Adrenal gland (tissue), 12 donors: ENCODE data around the gene ALG6. TPM values are rescaled to one million over a fixed set of nuclear protein-coding genes. Genes with fewer than 3 reads are reported as not detected.

Experiments used
- DNase-seq, 7 donors: peaks; one replicate each; pipeline ENCODE4 v3.0.0-alpha.2; 2019 to 2020
- H3K27ac ChIP-seq, 5 donors: fragments of 200-600 bp; sonication (generic) in 4 of 5; 1 replicate in 3 of 5; 2 replicates in 2 of 5; pipeline versions ENCODE4 v1.5.1 to v1.8.0; 2016 to 2020; ENCODE audit warnings: mild to moderate bottlenecking in 1 of 5
- H3K27me3 ChIP-seq: fragments of 200-600 bp; 2 replicates; pipeline ENCODE4 v1.8.0; 2021
- H3K36me3 ChIP-seq, 2 donors: fragments of 200-600 bp; replicated peaks in 1 of 2; 1 replicate in 1 of 2; 2 replicates in 1 of 2; pipeline versions ENCODE4 v1.5.1 to v1.8.0; 2018 to 2022
- H3K4me1 ChIP-seq, 2 donors: fragments of 200-600 bp; replicated peaks in 1 of 2; 1 replicate in 1 of 2; 2 replicates in 1 of 2; pipeline versions ENCODE4 v1.5.1 to v1.8.0; 2018 to 2021
- H3K4me3 ChIP-seq, 4 donors: fragments of 200-600 bp; sonication (generic) in 3 of 4; one replicate each; pipeline ENCODE4 v1.5.1; 2016 to 2018
- H3K9me3 ChIP-seq, 3 donors: fragments of 200-600 bp; sonication (generic) in 1 of 3; replicated peaks in 1 of 3; 1 replicate in 2 of 3; 2 replicates in 1 of 3; pipeline versions ENCODE4 v1.5.1 to v1.8.0; 2016 to 2021
- POLR2A ChIP-seq, 2 donors: fragments of 450-650 bp; IDR thresholded peaks; one replicate each; pipeline ENCODE4 v1.6.1; 2017; ENCODE audit warnings: antibody characterized with exemption in 2 of 2, mild to moderate bottlenecking in 2 of 2, moderate library complexity in 1 of 2
- WGBS, 4 donors: extraction: QIAGEN DNeasy Blood & Tissue Kit in 2 of 4; methylation state at CpG; one replicate each; pipeline versions ENCODE4 v1.1.5 to v1.1.7; 2013 to 2017; 5-methylcytosine and 5-hydroxymethylcytosine counted together
- intact Hi-C, 2 donors: fragments of 100-400 bp; cut with DNase I; formaldehyde crosslinking; loops; one replicate each; pipeline versions ENCODE4 v1.14.1 to v1.15.0; 2022 to 2023
- polyA plus RNA-seq, 3 donors: library from polyadenylated mRNA; stranded (reverse); fragments of 200-250 nt in 2 of 3; fragments of 350-450 nt in 1 of 3; fragmentation: Illumina TruSeq in 1 of 3; extraction: RNeasy Lipid Tissue Mini Kit (QIAGEN cat#74804) in 1 of 3; gene quantifications; one replicate each; pipeline ENCODE4 v1.2.3, GENCODE V29; 2013 to 2014
- total RNA-seq, 9 donors: library from RNA; depleted of rRNA in 4 of 9; stranded (reverse); fragments of >200 nt in 4 of 9; fragments of 120-200 nt in 1 of 9; fragmentation: NEBNext Ultra II Directional in 1 of 9; extraction: Animal tissue kit (Norgen Biotek cat#: 25700) in 1 of 9; gene quantifications; one replicate each; pipeline versions ENCODE4 v1.1.0 to v1.2.4, GENCODE V29; 2013 to 2023
- TF ChIP-seq, protein P1 (sequence below), 6 experiments: fragments of 450-650 bp in 4 of 6; fragments of 200-600 bp in 2 of 6; sonication (generic) in 1 of 6; IDR thresholded peaks; 1 replicate in 5 of 6; 2 replicates in 1 of 6; pipeline versions ENCODE4 v1.5.1 to v1.8.0; 2016 to 2021; ENCODE audit warnings: antibody characterized with exemption in 6 of 6, mild to moderate bottlenecking in 2 of 6, moderate library complexity in 1 of 6
- donor health status: healthy with polysubstance abuse.
- donor health status: Bipolar disorder and iron deficiency.
- donor health status: DM: yes; HTN: yes; CAD: no.
- donor health status: DM: no; HTN: no; CAD: no.
- donor health status: DM: no; HTN: no; CAD: no.
- donor health status: DM: yes; HTN: yes; CAD: no.

The ALG6 gene
- total and polyA plus RNA-seq, 12 donors: 7.8 to 29.3 (median 12.0) TPM

DNA sequence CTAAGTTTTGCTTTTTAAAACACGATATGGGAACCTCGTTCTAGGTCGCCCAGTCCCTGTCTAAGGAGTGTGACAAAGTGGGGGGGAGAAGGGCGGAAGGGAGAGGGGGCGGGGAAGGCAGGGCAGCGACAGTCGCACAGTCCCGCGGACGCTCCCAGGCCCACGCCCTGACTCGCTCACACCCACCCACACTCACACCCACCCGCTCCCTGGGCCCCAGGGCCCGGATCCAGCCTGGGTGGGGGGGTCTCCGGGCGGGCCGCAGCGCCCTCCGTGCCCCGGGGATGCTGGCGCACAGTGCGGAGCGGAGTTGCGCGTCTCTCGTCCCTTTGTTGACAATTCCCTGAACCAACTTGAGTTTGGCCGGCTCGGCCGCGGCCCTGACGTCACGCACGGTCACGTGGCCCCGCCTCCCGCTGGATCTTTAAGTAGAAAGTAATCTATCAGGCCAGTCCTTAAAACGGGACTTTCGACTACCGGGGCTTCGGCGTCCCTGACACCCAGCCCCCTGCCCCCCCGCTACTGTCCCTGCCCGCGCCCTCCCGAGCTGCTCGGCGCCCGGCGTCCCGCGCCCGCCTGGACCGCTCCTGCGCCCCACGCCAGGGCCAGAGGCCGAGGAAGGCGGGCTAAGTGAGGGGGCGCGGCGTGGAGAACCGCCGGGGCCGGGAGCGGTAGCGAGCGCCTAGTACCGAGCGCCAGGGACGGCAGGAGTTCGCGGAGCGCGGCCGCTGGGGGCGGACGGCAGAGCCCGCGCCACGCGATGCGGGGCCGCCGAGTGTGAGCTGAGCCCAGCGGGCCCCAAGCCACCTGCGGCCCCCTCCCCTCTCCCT, 45.1 kb upstream of the ALG6 start, which contains the start of gene FOXD3:
FOXD3 (plus strand) TSS at position 454 of the 830 bp plus-strand sequence. CDS start 492 bp downstream, outside the sequence.
- 1% methylated on average over 24 to 85 of the region's 85 CpGs for WGBS, 4 donors
- no peaks in the 10 kb centered on the region for H3K9me3 ChIP-seq
- intact Hi-C loops: no loop called here
- peak; percentile 42 to 80 (median 52) for DNase-seq
- peak within 1 kb of the TSS in 2 of 4 donors; percentile 27 to 62 for H3K4me3 ChIP-seq
- no peaks in the 10 kb centered on the region for H3K36me3 ChIP-seq
- no peak for TF ChIP-seq POLR2A (IDR thresholded peaks at IDR 0.05)
- TF ChIP-seq, protein P1, sequence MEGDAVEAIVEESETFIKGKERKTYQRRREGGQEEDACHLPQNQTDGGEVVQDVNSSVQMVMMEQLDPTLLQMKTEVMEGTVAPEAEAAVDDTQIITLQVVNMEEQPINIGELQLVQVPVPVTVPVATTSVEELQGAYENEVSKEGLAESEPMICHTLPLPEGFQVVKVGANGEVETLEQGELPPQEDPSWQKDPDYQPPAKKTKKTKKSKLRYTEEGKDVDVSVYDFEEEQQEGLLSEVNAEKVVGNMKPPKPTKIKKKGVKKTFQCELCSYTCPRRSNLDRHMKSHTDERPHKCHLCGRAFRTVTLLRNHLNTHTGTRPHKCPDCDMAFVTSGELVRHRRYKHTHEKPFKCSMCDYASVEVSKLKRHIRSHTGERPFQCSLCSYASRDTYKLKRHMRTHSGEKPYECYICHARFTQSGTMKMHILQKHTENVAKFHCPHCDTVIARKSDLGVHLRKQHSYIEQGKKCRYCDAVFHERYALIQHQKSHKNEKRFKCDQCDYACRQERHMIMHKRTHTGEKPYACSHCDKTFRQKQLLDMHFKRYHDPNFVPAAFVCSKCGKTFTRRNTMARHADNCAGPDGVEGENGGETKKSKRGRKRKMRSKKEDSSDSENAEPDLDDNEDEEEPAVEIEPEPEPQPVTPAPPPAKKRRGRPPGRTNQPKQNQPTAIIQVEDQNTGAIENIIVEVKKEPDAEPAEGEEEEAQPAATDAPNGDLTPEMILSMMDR (IDR thresholded peaks at IDR 0.05): no peak
- peaks cover 100% of the 10 kb centered on the region for H3K27me3 ChIP-seq
- peaks cover 9 to 19% of the 10 kb centered on the region in 2 donors for H3K4me1 ChIP-seq
- no peak within 1 kb of the TSS for H3K27ac ChIP-seq

DNA sequence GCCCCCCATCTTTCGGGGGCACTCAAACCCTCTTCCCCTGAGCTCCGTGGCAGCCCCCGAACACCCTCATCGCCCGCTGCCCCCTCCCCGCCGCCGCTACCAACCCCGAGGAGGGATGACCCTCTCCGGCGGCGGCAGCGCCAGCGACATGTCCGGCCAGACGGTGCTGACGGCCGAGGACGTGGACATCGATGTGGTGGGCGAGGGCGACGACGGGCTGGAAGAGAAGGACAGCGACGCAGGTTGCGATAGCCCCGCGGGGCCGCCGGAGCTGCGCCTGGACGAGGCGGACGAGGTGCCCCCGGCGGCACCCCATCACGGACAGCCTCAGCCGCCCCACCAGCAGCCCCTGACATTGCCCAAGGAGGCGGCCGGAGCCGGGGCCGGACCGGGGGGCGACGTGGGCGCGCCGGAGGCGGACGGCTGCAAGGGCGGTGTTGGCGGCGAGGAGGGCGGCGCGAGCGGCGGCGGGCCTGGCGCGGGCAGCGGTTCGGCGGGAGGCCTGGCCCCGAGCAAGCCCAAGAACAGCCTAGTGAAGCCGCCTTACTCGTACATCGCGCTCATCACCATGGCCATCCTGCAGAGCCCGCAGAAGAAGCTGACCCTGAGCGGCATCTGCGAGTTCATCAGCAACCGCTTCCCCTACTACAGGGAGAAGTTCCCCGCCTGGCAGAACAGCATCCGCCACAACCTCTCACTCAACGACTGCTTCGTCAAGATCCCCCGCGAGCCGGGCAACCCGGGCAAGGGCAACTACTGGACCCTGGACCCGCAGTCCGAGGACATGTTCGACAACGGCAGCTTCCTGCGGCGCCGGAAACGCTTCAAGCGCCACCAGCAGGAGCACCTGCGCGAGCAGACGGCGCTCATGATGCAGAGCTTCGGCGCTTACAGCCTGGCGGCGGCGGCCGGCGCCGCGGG, 44.2 kb upstream of the ALG6 start:
- no peak for DNase-seq
- Histone ChIP-seq H3K27ac (no peak overlapping the region), H3K4me1 (peaks cover 9 to 15% of the 10 kb centered on the region in 2 donors), H3K9me3 (no peaks in the 10 kb centered on the region), H3K27me3 (peaks cover 100% of the 10 kb centered on the region), H3K36me3 (no peaks in the 10 kb centered on the region), H3K4me3 (peak overlapping the region in 1 of 4 donors; percentile 62)
- TF ChIP-seq, protein P1 (IDR thresholded peaks at IDR 0.05): no peak
- TF ChIP-seq POLR2A (IDR thresholded peaks at IDR 0.05): no peak
- 2 to 3% (median 2%) methylated on average over 54 to 104 of the region's 104 CpGs; no CpG with 5 or more reads in 1 of the 4 donors for WGBS, 4 donors
- intact Hi-C loops: no loop called here

DNA sequence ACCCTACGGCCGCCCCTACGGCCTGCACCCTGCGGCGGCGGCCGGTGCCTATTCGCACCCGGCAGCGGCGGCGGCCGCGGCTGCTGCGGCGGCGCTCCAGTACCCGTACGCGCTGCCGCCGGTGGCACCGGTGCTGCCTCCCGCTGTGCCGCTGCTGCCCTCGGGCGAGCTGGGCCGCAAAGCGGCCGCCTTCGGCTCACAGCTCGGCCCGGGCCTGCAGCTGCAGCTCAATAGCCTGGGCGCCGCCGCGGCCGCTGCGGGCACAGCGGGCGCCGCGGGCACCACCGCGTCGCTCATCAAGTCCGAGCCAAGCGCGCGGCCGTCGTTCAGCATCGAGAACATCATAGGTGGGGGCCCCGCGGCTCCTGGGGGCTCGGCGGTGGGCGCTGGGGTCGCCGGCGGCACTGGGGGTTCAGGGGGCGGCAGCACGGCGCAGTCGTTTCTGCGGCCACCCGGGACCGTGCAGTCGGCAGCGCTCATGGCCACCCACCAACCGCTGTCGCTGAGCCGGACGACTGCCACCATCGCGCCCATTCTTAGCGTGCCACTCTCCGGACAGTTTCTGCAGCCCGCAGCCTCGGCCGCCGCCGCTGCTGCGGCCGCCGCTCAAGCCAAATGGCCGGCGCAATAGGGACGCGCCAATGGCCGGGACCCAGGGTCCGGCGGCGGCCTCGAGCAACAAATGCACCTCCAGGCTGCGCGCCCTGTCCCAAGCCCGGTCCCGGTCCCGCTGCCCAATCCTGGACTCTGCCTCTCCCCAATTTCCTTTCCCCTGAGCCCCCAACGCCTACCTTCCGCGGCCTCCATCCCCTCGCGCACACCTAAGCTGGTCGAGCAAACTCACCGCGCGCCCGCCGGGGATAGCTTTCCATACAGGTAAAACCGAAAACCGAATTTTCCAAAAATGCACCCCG, 43.3 kb upstream of the ALG6 start:
- WGBS, 4 donors: 6 to 14% (median 7%) methylated on average over 21 to 114 of the region's 114 CpGs
- Histone ChIP-seq H3K27ac (no peak overlapping the region), H3K9me3 (no peaks in the 10 kb centered on the region), H3K27me3 (peaks cover 100% of the 10 kb centered on the region), H3K4me1 (peaks cover 9 to 15% of the 10 kb centered on the region in 2 donors), H3K4me3 (peak overlapping the region in 1 of 4 donors; percentile 62), H3K36me3 (no peaks in the 10 kb centered on the region)
- DNase-seq: no peak
- intact Hi-C loops: no loop called here
- TF ChIP-seq, protein P1 (IDR thresholded peaks at IDR 0.05): no peak
- TF ChIP-seq POLR2A (IDR thresholded peaks at IDR 0.05): no peak
